ENCODE measurements around the gene STK32A.

DNA sequence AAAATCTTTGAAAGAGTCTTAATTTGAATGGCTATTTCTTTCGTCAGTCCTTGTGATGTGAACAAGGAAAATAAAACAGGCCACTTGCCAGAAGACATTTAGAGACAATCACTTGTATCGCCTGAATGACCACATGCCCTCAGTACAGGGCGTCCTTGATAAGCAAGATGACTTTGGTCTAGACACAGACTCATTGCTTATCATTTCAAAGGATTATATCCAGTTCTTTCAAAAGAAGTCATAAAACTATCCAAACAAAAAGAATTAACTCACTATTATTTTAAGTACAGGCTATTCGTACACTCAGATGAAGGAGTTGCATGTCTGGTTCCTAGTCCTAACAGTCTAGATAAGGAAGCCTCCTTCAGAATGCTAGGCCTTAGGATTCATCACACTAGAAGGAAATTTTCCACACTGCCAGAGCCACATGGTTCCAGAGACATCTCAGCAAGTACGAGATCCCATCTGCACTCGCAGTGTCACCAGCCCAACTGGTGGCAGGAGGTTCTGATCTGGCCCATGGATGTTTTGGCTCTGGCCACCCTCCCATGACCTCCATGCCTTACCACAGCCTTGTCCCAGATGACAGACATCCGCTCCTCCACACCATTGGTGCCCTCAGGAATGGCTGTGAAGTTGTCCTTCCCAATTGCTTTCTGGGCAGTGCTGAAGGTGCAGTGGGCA, 165.4 kb downstream of the STK32A start:
- no peak for TF ChIP-seq POLR2A (IDR thresholded peaks at IDR 0.05)
- TF ChIP-seq, protein P1, sequence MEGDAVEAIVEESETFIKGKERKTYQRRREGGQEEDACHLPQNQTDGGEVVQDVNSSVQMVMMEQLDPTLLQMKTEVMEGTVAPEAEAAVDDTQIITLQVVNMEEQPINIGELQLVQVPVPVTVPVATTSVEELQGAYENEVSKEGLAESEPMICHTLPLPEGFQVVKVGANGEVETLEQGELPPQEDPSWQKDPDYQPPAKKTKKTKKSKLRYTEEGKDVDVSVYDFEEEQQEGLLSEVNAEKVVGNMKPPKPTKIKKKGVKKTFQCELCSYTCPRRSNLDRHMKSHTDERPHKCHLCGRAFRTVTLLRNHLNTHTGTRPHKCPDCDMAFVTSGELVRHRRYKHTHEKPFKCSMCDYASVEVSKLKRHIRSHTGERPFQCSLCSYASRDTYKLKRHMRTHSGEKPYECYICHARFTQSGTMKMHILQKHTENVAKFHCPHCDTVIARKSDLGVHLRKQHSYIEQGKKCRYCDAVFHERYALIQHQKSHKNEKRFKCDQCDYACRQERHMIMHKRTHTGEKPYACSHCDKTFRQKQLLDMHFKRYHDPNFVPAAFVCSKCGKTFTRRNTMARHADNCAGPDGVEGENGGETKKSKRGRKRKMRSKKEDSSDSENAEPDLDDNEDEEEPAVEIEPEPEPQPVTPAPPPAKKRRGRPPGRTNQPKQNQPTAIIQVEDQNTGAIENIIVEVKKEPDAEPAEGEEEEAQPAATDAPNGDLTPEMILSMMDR (IDR thresholded peaks at IDR 0.05) = no peak
- TF ChIP-seq EP300 (IDR thresholded peaks at IDR 0.05) = no peak

Data from tibial nerve (tissue), 4 donors.